Chondrocyte (in vitro differentiated cells): ENCODE results near the gene CEACAM21. TPM values are rescaled to one million over a fixed set of nuclear protein-coding genes. Genes with fewer than 3 reads are reported as not detected.
A peak's percentile ranks its signal among the peaks of the same experiment; 100 is the strongest.

ENCODE experiments used
- DNase-seq: peaks from one replicate; pipeline ENCODE4 v3.0.0; 2021; ENCODE audit warnings: mixed read lengths, low spot score
- H3K27ac Mint-ChIP-seq: one replicate; pipeline ENCODE4 v1.8.0; 2021; ENCODE audit warnings: mild to moderate bottlenecking, moderate library complexity, mixed read lengths; ENCODE audit not compliant: unreplicated experiment
- H3K27me3 Mint-ChIP-seq: 2 replicates; pipeline ENCODE4 v1.8.0; 2021; ENCODE audit warnings: low read depth, mixed read lengths
- H3K36me3 Mint-ChIP-seq: 2 replicates; pipeline ENCODE4 v1.8.0; 2021; ENCODE audit warnings: low read depth, mixed read lengths
- H3K4me1 Mint-ChIP-seq: 2 replicates; pipeline ENCODE4 v1.8.0; 2021; ENCODE audit warnings: low read depth, mild to moderate bottlenecking, mixed read lengths
- H3K4me3 Mint-ChIP-seq: one replicate; pipeline ENCODE4 v1.8.0; 2021; ENCODE audit warnings: mild to moderate bottlenecking, moderate library complexity, mixed read lengths; ENCODE audit not compliant: unreplicated experiment
- H3K9me3 Mint-ChIP-seq: 2 replicates; pipeline ENCODE4 v1.8.0; 2021; ENCODE audit warnings: low read depth, mixed read lengths
- CTCF ChIP-seq: fragments of 200-600 bp; sonication (generic); IDR thresholded peaks from 2 replicates; pipeline ENCODE4 v1.5.0; 2021; ENCODE audit warnings: antibody characterized with exemption, mild to moderate bottlenecking, moderate library complexity
- total RNA-seq: library from RNA; stranded (reverse); gene quantifications from 3 replicates; pipeline ENCODE4 v1.2.1, GENCODE V29; 2021

CEACAM21 gene
- total RNA-seq, 1 donor from 2014 or later = not detected

DNA sequence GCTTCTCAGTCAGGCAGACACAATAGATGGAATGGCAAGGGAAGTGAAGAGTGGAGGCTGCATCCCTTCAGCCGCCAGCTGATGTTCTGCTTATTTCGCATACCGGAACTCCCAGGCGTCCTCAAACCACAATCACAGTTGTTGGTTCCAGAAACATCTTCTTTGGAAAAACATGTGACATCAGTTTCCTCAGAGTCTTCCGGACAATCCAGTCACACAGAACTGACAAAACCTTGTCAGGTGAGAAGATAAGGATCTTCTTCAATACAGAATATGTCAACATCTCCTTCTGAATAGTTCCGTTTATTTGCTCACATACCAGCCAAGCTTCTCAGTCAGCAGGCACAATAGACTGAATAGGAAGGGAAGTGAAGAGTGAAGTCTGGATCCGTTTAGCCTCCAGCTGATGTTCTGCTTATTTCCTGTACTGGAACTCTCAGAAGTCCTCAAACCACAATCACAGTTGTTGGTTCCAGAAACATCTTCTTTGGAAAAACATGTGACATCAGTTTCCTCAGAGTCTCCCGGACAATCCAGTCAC lies 45.1 kb upstream of the CEACAM21 start:
- DNase-seq = no peak
- Mint-ChIP-seq H3K27me3 (peaks cover 29% of the 10 kb centered on the region), H3K27ac (no peak overlapping the region), H3K4me3 (no peak overlapping the region), H3K4me1 (peaks cover 11% of the 10 kb centered on the region), H3K36me3 (no peaks in the 10 kb centered on the region), H3K9me3 (no peaks in the 10 kb centered on the region)
- TF ChIP-seq CTCF = no peak

- TF ChIP-seq CTCF = no peak
- peak overlapping the region; percentile 48 for H3K4me3 Mint-ChIP-seq
- peaks cover 11% of the 10 kb centered on the region for H3K4me1 Mint-ChIP-seq
- H3K27me3 Mint-ChIP-seq = peaks cover 25% of the 10 kb centered on the region
- no peaks in the 10 kb centered on the region for H3K36me3 Mint-ChIP-seq
- H3K27ac Mint-ChIP-seq = peak overlapping the region; percentile 63
- H3K9me3 Mint-ChIP-seq = no peaks in the 10 kb centered on the region
- DNase-seq = no peak
These were observed 44.3 kb upstream of the CEACAM21 start for GRCh38 chr19:41531438-41532311.

DNA sequence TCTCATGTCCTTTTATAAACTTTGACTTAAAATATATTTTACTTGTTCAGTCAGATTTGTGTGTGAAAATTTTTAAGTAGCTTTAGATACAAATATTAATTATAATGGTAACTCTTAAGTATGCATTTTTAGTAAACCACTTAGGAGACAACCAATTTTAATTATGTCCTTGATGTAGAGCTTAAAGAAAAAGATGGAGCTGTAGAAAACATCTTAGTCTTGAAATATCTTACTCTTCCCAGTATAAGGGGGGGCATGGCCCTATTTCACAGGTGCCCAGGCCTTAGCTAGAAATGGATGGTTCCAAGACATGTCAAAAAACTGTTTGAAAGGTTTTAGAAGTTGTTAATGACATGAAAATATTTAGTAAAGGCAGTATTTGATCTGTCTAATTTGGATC lies 43.4 kb upstream of the CEACAM21 start:
- Mint-ChIP-seq H3K9me3 (no peaks in the 10 kb centered on the region), H3K36me3 (no peaks in the 10 kb centered on the region), H3K27ac (no peak overlapping the region), H3K4me1 (peaks cover 11% of the 10 kb centered on the region), H3K27me3 (peaks cover 20% of the 10 kb centered on the region), H3K4me3 (no peak overlapping the region)
- no peak for DNase-seq
- no peak for TF ChIP-seq CTCF

DNA sequence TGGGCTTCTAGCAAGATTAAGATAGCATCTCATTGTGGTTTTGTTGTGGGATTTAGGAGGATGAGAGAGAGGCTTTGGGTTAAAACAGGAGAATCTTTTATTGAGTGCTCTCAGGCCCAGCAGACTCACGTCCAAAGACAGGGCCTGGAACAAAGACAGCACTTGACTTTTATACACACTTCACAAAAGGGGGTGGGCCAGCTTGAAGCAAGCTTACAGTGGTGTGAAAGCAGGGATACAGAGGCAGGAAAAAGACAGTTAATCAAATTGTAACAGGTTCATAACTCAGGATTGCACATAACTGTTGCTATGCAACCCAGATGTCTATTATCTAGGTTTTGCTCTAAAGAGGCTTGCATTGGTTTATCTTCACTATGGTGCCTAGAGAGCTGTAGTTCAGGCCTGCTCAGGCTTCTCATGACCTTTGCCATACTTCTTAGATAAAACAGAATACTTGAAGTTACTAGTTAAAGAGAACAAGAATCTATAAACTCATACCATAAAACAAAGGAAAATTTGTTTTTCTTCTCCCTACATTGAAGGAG lies 42.2 kb upstream of the CEACAM21 start:
- peaks cover 11% of the 10 kb centered on the region for H3K4me1 Mint-ChIP-seq
- H3K27ac Mint-ChIP-seq = no peak overlapping the region
- no peaks in the 10 kb centered on the region for H3K36me3 Mint-ChIP-seq
- H3K4me3 Mint-ChIP-seq = no peak overlapping the region
- no peak for TF ChIP-seq CTCF
- H3K9me3 Mint-ChIP-seq = no peaks in the 10 kb centered on the region
- peaks cover 15% of the 10 kb centered on the region for H3K27me3 Mint-ChIP-seq
- no peak for DNase-seq

DNA sequence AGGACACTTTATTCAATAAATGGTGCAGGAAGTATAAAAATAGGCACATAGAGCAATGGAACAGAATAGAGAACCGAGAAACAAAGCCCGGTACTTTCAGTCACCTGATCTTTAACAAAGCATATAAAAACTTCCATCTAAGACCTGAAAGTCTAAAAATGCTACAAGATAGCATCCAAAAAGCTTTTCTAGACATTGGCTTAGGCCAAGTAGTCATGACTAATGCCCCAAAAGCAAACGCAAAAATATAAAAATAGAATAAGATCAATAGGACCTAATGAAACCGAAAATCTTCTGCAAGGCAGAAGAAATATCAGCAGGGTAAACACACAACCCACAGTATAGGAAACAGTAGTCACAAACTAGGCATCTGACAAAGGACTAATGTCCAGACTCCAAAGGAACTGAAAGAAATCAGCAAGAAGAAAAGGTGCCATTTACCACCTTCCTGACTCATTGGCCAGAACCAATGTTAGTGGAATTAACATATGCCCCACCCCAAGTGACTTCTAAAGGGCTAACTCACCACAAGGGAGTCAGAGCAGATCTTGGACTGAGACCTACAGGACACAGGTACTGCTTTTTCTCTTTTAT lies 40.8 kb upstream of the CEACAM21 start:
- Mint-ChIP-seq H3K27me3 (peaks cover 20% of the 10 kb centered on the region), H3K4me3 (no peak overlapping the region), H3K27ac (no peak overlapping the region), H3K36me3 (no peaks in the 10 kb centered on the region), H3K4me1 (peaks cover 11% of the 10 kb centered on the region), H3K9me3 (no peaks in the 10 kb centered on the region)
- TF ChIP-seq CTCF = no peak
- no peak for DNase-seq
